H9 (cell line): ENCODE measurements around the gene SLC22A12. TPM values are rescaled to one million over a fixed set of nuclear protein-coding genes. Genes with fewer than 3 reads are reported as not detected.

Experiments used
- DNase-seq: peaks from one replicate; pipeline ENCODE4 v3.0.0-alpha.2; 2017
- H2AFZ ChIP-seq: one replicate; pipeline ENCODE4 v1.6.1; 2013; ENCODE audit warnings: mild to moderate bottlenecking, low read length, control low read depth, moderate library complexity
- H2AK5ac ChIP-seq: 2 replicates; pipeline ENCODE4 v1.6.1; 2013; ENCODE audit warnings: low read length, control low read depth, mixed read lengths; ENCODE audit not compliant: insufficient read length
- H2BK120ac ChIP-seq: one replicate; pipeline ENCODE4 v1.6.1; 2013; ENCODE audit warnings: low read depth, mild to moderate bottlenecking, low read length, control low read depth, inconsistent platforms; ENCODE audit not compliant: poor library complexity, severe bottlenecking
- H2BK12ac ChIP-seq: 2 replicates; pipeline ENCODE4 v1.6.1; 2013; ENCODE audit warnings: low read length, control low read depth, mixed read lengths, low read depth; ENCODE audit not compliant: insufficient read length
- H2BK15ac ChIP-seq: 2 replicates; pipeline ENCODE4 v1.6.1; 2013; ENCODE audit warnings: low read depth, low read length, control low read depth
- H2BK20ac ChIP-seq: one replicate; pipeline ENCODE4 v1.6.1; 2013; ENCODE audit warnings: low read depth, mild to moderate bottlenecking, low read length, control low read depth, inconsistent platforms; ENCODE audit not compliant: poor library complexity, severe bottlenecking
- H2BK5ac ChIP-seq: 2 replicates; pipeline ENCODE4 v1.6.1; 2013; ENCODE audit warnings: low read length, control low read depth, mixed read lengths; ENCODE audit not compliant: insufficient read length
- H3K14ac ChIP-seq: 2 replicates; pipeline ENCODE4 v1.6.1; 2013; ENCODE audit warnings: low read length, control low read depth; ENCODE audit not compliant: insufficient read depth
- H3K18ac ChIP-seq: 2 replicates; pipeline ENCODE4 v1.6.1; 2013; ENCODE audit warnings: low read depth, mild to moderate bottlenecking, mixed read lengths, low read length, control low read depth; ENCODE audit not compliant: insufficient read length
- H3K23ac ChIP-seq: 2 replicates; pipeline ENCODE4 v1.6.1; 2013; ENCODE audit warnings: low read length, control low read depth, mixed read lengths, low read depth; ENCODE audit not compliant: insufficient read length
- H3K23me2 ChIP-seq: 2 replicates; pipeline ENCODE4 v1.6.1; 2013; ENCODE audit warnings: low read depth, mild to moderate bottlenecking, mixed read lengths, low read length, control low read depth; ENCODE audit not compliant: insufficient read length, poor library complexity, severe bottlenecking
- H3K27ac ChIP-seq: 2 replicates; pipeline ENCODE4 v1.5.1; 2013; ENCODE audit warnings: low read length, control low read depth, mixed read lengths, low read depth; ENCODE audit not compliant: insufficient read length
- H3K27me3 ChIP-seq: 2 replicates; pipeline ENCODE4 v1.6.1; 2013; ENCODE audit warnings: low read length, control low read depth, inconsistent platforms; ENCODE audit not compliant: insufficient read depth
- H3K4ac ChIP-seq: 2 replicates; pipeline ENCODE4 v1.6.1; 2013; ENCODE audit warnings: low read depth, mild to moderate bottlenecking, control low read depth, inconsistent platforms, low read length, moderate library complexity
- H3K4me1 ChIP-seq: 2 replicates; pipeline ENCODE4 v1.6.1; 2013; ENCODE audit warnings: low read length, control low read depth, inconsistent platforms; ENCODE audit not compliant: insufficient read depth
- H3K4me2 ChIP-seq: 2 replicates; pipeline ENCODE4 v1.6.1; 2013; ENCODE audit warnings: low read length, control low read depth, mixed read lengths; ENCODE audit not compliant: insufficient read length, insufficient read depth
- H3K56ac ChIP-seq: 2 replicates; pipeline ENCODE4 v1.6.1; 2013; ENCODE audit warnings: low read depth, mild to moderate bottlenecking, mixed read lengths, low read length, control low read depth; ENCODE audit not compliant: insufficient read length
- H3K79me1 ChIP-seq: 2 replicates; pipeline ENCODE4 v1.6.1; 2013; ENCODE audit warnings: low read depth, mild to moderate bottlenecking, moderate library complexity, low read length, control low read depth, inconsistent platforms; ENCODE audit not compliant: insufficient read depth, poor library complexity, severe bottlenecking
- H3K79me2 ChIP-seq: 2 replicates; pipeline ENCODE4 v1.6.1; 2013; ENCODE audit warnings: low read length, control low read depth, inconsistent platforms; ENCODE audit not compliant: insufficient read depth
- H3K9ac ChIP-seq: 2 replicates; pipeline ENCODE4 v1.6.1; 2013; ENCODE audit warnings: low read length, control low read depth, mixed read lengths; ENCODE audit not compliant: insufficient read length; ENCODE audit errors: extremely low read depth
- H3K9me3 ChIP-seq: one replicate; pipeline ENCODE4 v1.6.1; 2013; ENCODE audit warnings: low read depth, low read length, inconsistent platforms; ENCODE audit not compliant: control insufficient read depth
- H3T11ph ChIP-seq: one replicate; pipeline ENCODE4 v1.6.1; 2013; ENCODE audit warnings: mild to moderate bottlenecking, low read length, control low read depth, inconsistent platforms
- H4K20me1 ChIP-seq: one replicate; pipeline ENCODE4 v1.6.1; 2013; ENCODE audit not compliant: control insufficient read depth, insufficient read length, insufficient read depth
- H4K5ac ChIP-seq: 2 replicates; pipeline ENCODE4 v1.6.1; 2013; ENCODE audit warnings: low read depth, mild to moderate bottlenecking, mixed read lengths, low read length, control low read depth; ENCODE audit not compliant: insufficient read length
- H4K8ac ChIP-seq: replicated peaks from 2 replicates; pipeline ENCODE4 v1.6.1; 2013; ENCODE audit warnings: low read length, control low read depth, mixed read lengths, low read depth; ENCODE audit not compliant: insufficient read length
- H4K91ac ChIP-seq: 2 replicates; pipeline ENCODE4 v1.6.1; 2013; ENCODE audit warnings: low read depth, mild to moderate bottlenecking, moderate library complexity, mixed read lengths, low read length, control low read depth; ENCODE audit not compliant: insufficient read length
- H3K27ac Mint-ChIP-seq, 3 experiments: 2 replicates in 2 of 3; 3 replicates in 1 of 3; pipeline ENCODE4 v1.8.0; 2020 to 2021; ENCODE audit warnings: mixed read lengths in 3 of 3, mild to moderate bottlenecking in 1 of 3, moderate library complexity in 1 of 3
- H3K27me3 Mint-ChIP-seq: 2 replicates; pipeline ENCODE4 v1.8.0; 2021; ENCODE audit warnings: low read depth, mild to moderate bottlenecking, moderate library complexity, mixed read lengths
- H3K36me3 Mint-ChIP-seq, 3 experiments: 2 replicates in 2 of 3; 3 replicates in 1 of 3; pipeline ENCODE4 v1.8.0; 2020 to 2021; ENCODE audit warnings: low read depth in 3 of 3, mixed read lengths in 3 of 3; ENCODE audit not compliant: insufficient read depth in 1 of 3
- H3K4me1 Mint-ChIP-seq, 2 experiments: 2 replicates each; pipeline ENCODE4 v1.8.0; 2020; ENCODE audit warnings: mixed read lengths in 2 of 2
- H3K4me3 Mint-ChIP-seq, 2 experiments: 2 replicates in 1 of 2; 3 replicates in 1 of 2; pipeline ENCODE4 v1.8.0; 2020 to 2021; ENCODE audit warnings: mild to moderate bottlenecking in 2 of 2, mixed read lengths in 2 of 2, moderate library complexity in 1 of 2
- H3K9me3 Mint-ChIP-seq, 2 experiments: 2 replicates in 1 of 2; 3 replicates in 1 of 2; pipeline ENCODE4 v1.8.0; 2020; ENCODE audit warnings: mild to moderate bottlenecking in 2 of 2, mixed read lengths in 2 of 2, moderate library complexity in 1 of 2
- CTCF ChIP-seq: fragments of 200-600 bp; sonication (generic); conservative IDR thresholded peaks from 3 replicates; pipeline ENCODE4 v1.8.0; 2021; ENCODE audit warnings: antibody characterized with exemption, mild to moderate bottlenecking
- WGBS: extraction: QIAGEN DNeasy Blood & Tissue Kit; methylation state at CpG from one replicate; pipeline ENCODE4 v1.1.7; 2013; ENCODE audit warnings: missing lambda C conversion rate, low lambda C conversion rate, mixed read lengths; ENCODE audit not compliant: insufficient read length; ENCODE audit errors: extremely low coverage; 5-methylcytosine and 5-hydroxymethylcytosine counted together
- total RNA-seq: library from RNA; stranded (reverse); gene quantifications from 2 replicates; pipeline ENCODE4 v1.2.1, GENCODE V29; 2021

Gene SLC22A12
- total RNA-seq, 1 experiment from 2014 or later = not detected

GRCh38 chr11:64558065-64558745, 32.8 kb upstream of the SLC22A12 start:
- H3K18ac ChIP-seq = peak overlapping the region; percentile 90
- H3K4ac ChIP-seq = peak overlapping the region; percentile 69; the same call in 1 of the 2 replicates
- H3K4me1 Mint-ChIP-seq = peaks cover 39 to 49% of the 10 kb centered on the region in 2 experiments
- H2AFZ ChIP-seq = no peak overlapping the region
- peak overlapping the region; percentile 65 for H2BK12ac ChIP-seq
- WGBS = no CpG with 5 or more reads among the region's 14 CpGs
- peaks cover 7% of the 10 kb centered on the region; the same call in 1 of the 2 replicates for H3K4me1 ChIP-seq
- no peaks in the 10 kb centered on the region for H3K27me3 ChIP-seq
- H3K4me2 ChIP-seq = no peak overlapping the region
- H3K9me3 Mint-ChIP-seq = no peaks in the 10 kb centered on the region; a peak in 1 of 5 replicates
- no peak overlapping the region for H3T11ph ChIP-seq
- H3K27ac ChIP-seq = no peak overlapping the region
- DNase-seq = peak; percentile 66
- no peak for TF ChIP-seq CTCF
- no peak overlapping the region for H2BK120ac ChIP-seq
- H2BK5ac ChIP-seq = no peak overlapping the region
- no peak overlapping the region for H3K23ac ChIP-seq
- peak overlapping the region in 1 of 2 experiments; percentile 53; a peak in 2 of 5 replicates for H3K4me3 Mint-ChIP-seq
- no peak overlapping the region for H4K8ac ChIP-seq
- H3K14ac ChIP-seq = peak overlapping the region; percentile 89
- no peaks in the 10 kb centered on the region for H3K23me2 ChIP-seq
- H4K5ac ChIP-seq = no peak overlapping the region
- peaks cover 4% of the 10 kb centered on the region for H3K27me3 Mint-ChIP-seq
- no peaks in the 10 kb centered on the region for H3K79me1 ChIP-seq
- H3K36me3 Mint-ChIP-seq = 0 out of 7 replicates have a peak, but pooled peaks cover 0 to under 1% (median 0%) of the 10 kb centered on the region in 3 experiments
- peak overlapping the region; percentile 61 for H2BK20ac ChIP-seq
- no peaks in the 10 kb centered on the region for H3K79me2 ChIP-seq
- no peak overlapping the region for H2AK5ac ChIP-seq
- H3K27ac Mint-ChIP-seq = peak overlapping the region; percentile 88 to 92 (median 90); a peak in 5 of 7 replicates
- H2BK15ac ChIP-seq = no peak overlapping the region
- H3K56ac ChIP-seq = no peak overlapping the region
- no peaks in the 10 kb centered on the region for H3K9me3 ChIP-seq
- no peak overlapping the region for H4K91ac ChIP-seq
- H4K20me1 ChIP-seq = no peaks in the 10 kb centered on the region
- no peak overlapping the region for H3K9ac ChIP-seq
